Measurements from ENCODE around the gene ZBTB7C.

GRCh38 chr18:48028081-48028480 is 381.1 kb downstream of the ZBTB7C start:
- TF ChIP-seq, protein P1, sequence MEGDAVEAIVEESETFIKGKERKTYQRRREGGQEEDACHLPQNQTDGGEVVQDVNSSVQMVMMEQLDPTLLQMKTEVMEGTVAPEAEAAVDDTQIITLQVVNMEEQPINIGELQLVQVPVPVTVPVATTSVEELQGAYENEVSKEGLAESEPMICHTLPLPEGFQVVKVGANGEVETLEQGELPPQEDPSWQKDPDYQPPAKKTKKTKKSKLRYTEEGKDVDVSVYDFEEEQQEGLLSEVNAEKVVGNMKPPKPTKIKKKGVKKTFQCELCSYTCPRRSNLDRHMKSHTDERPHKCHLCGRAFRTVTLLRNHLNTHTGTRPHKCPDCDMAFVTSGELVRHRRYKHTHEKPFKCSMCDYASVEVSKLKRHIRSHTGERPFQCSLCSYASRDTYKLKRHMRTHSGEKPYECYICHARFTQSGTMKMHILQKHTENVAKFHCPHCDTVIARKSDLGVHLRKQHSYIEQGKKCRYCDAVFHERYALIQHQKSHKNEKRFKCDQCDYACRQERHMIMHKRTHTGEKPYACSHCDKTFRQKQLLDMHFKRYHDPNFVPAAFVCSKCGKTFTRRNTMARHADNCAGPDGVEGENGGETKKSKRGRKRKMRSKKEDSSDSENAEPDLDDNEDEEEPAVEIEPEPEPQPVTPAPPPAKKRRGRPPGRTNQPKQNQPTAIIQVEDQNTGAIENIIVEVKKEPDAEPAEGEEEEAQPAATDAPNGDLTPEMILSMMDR (IDR thresholded peaks at IDR 0.05), result no peak
- TF ChIP-seq POLR2A (IDR thresholded peaks at IDR 0.05), result no peak
